ENCODE results near the gene CSAD.

DNA sequence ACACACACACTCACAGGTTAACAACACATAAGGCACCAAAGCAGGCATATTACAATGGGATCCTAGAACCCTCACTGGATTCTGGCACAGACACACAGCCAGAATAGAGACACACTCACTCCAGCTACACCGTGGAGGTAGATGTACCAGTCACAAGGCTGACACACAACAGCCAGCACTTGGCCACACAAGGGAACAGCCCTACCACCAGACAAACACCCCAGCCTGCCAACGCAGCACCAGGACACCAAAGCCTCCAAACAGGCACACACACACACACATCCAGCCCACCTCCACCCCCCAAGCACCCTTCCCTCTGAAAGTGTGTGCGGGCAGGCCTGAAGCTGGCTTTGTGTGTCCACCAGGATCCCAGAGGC, 37.2 kb upstream of the CSAD start:
- TF ChIP-seq POLR2AphosphoS5 (IDR thresholded peaks at IDR 0.05; ENCODE audit: low read depth, low read length) (no peak), TAF1 (IDR thresholded peaks at IDR 0.05; ENCODE audit: borderline replicate concordance, insufficient read depth, low read length) (no peak), SIN3A (IDR thresholded peaks at IDR 0.05; ENCODE audit: borderline replicate concordance, insufficient read depth, low read length) (no peak), FOXP2 (optimal IDR thresholded peaks at IDR 0.05; ENCODE audit: borderline replicate concordance, extremely low read depth, extremely low read length, insufficient read depth) (no peak)
- TF ChIP-seq, protein P1, sequence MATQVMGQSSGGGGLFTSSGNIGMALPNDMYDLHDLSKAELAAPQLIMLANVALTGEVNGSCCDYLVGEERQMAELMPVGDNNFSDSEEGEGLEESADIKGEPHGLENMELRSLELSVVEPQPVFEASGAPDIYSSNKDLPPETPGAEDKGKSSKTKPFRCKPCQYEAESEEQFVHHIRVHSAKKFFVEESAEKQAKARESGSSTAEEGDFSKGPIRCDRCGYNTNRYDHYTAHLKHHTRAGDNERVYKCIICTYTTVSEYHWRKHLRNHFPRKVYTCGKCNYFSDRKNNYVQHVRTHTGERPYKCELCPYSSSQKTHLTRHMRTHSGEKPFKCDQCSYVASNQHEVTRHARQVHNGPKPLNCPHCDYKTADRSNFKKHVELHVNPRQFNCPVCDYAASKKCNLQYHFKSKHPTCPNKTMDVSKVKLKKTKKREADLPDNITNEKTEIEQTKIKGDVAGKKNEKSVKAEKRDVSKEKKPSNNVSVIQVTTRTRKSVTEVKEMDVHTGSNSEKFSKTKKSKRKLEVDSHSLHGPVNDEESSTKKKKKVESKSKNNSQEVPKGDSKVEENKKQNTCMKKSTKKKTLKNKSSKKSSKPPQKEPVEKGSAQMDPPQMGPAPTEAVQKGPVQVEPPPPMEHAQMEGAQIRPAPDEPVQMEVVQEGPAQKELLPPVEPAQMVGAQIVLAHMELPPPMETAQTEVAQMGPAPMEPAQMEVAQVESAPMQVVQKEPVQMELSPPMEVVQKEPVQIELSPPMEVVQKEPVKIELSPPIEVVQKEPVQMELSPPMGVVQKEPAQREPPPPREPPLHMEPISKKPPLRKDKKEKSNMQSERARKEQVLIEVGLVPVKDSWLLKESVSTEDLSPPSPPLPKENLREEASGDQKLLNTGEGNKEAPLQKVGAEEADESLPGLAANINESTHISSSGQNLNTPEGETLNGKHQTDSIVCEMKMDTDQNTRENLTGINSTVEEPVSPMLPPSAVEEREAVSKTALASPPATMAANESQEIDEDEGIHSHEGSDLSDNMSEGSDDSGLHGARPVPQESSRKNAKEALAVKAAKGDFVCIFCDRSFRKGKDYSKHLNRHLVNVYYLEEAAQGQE (IDR thresholded peaks at IDR 0.05; ENCODE audit: insufficient read depth in 1 of 2, low read depth in 2 of 2, low read length in 2 of 2): no peak

All from PFSK-1 (cell line).